Left lung (tissue), 10 donors: Measurements from ENCODE around the gene CSH1. TPM values are rescaled to one million over a fixed set of nuclear protein-coding genes. Genes with fewer than 3 reads are reported as not detected.

ENCODE experiments used
- ATAC-seq: fragments of 200-7000 bp; cut with Tn5 transposase; one replicate; pipeline ENCODE4 v1.9.1; 2020; ENCODE audit warnings: moderate library complexity
- DNase-seq, 4 donors: peaks; one replicate each; pipeline ENCODE4 v3.0.0-alpha.2; 2013 to 2020
- H3K27ac ChIP-seq, 2 donors: fragments of 200-600 bp; sonication (generic) in 1 of 2; one replicate each; pipeline versions ENCODE4 v1.5.0 to v1.8.0; 2020 to 2021
- H3K27me3 ChIP-seq, 2 donors: fragments of 200-600 bp; sonication (generic) in 1 of 2; one replicate each; pipeline versions ENCODE4 v1.5.0 to v1.8.0; 2020 to 2021
- H3K36me3 ChIP-seq, 2 donors: fragments of 200-600 bp; sonication (generic) in 1 of 2; one replicate each; pipeline versions ENCODE4 v1.5.0 to v1.8.0; 2020 to 2021
- H3K4me1 ChIP-seq, 2 donors: fragments of 200-600 bp; one replicate each; pipeline ENCODE4 v1.8.0; 2021
- H3K4me3 ChIP-seq, 2 donors: fragments of 200-600 bp; sonication (generic) in 1 of 2; one replicate each; pipeline versions ENCODE4 v1.5.0 to v1.8.0; 2020 to 2021; ENCODE audit warnings: mild to moderate bottlenecking in 1 of 2
- H3K9me3 ChIP-seq, 2 donors: fragments of 200-600 bp; sonication (generic) in 1 of 2; one replicate each; pipeline versions ENCODE4 v1.5.0 to v1.8.0; 2020 to 2021
- CTCF ChIP-seq, 2 donors: fragments of 200-600 bp; sonication (generic) in 1 of 2; IDR thresholded peaks; one replicate each; pipeline versions ENCODE4 v1.5.0 to v1.8.0; 2021; ENCODE audit warnings: antibody characterized with exemption in 2 of 2
- intact Hi-C, 2 donors: fragments of 100-400 bp; cut with DNase I; formaldehyde crosslinking; loops; one replicate each; pipeline versions ENCODE4 v1.11.2 to v1.14.2; 2022
- polyA plus RNA-seq, 6 donors: library from polyadenylated mRNA; unstranded; fragments of 120-200 nt; gene quantifications; one replicate each; pipeline ENCODE4 v1.2.1, GENCODE V29; 2013; ENCODE audit not compliant: insufficient read length in 6 of 6
- total RNA-seq, 2 donors: library from RNA; stranded (reverse); fragmentation: NEBNext Ultra II Directional; extraction: Animal tissue kit (Norgen Biotek cat#: 25700); gene quantifications; one replicate each; pipeline ENCODE4 v1.2.1, GENCODE V29; 2021
- donor health status: DM: no; HTN: yes; CAD: no.
- donor health status: DM: no; HTN: no; CAD: no.

Gene CSH1
- total and polyA plus RNA-seq, 8 donors, result 0.26 to 21.3 (median 0.46) TPM; not detected in 3

GRCh38 chr17:63932721-63933120 lies 36.3 kb upstream of the CSH1 start:
- no peaks in the 10 kb centered on the region for H3K27me3 ChIP-seq
- ATAC-seq (no peak), DNase-seq (no peak)
- H3K4me3 ChIP-seq, result no peak overlapping the region
- no peak for TF ChIP-seq CTCF (IDR thresholded peaks at IDR 0.05)
- H3K36me3 ChIP-seq, result no peaks in the 10 kb centered on the region
- H3K4me1 ChIP-seq, result peaks cover 0 to 19% of the 10 kb centered on the region in 2 donors
- no peaks in the 10 kb centered on the region for H3K9me3 ChIP-seq
- H3K27ac ChIP-seq, result no peak overlapping the region
- intact Hi-C loops, result no loop called here

- Histone ChIP-seq H3K27me3 (no peaks in the 10 kb centered on the region), H3K4me3 (peak within 1 kb of the TSS in 1 of 2 donors; percentile 13), H3K27ac (peak within 1 kb of the TSS in 1 of 2 donors; percentile 23), H3K36me3 (no peaks in the 10 kb centered on the region), H3K9me3 (no peaks in the 10 kb centered on the region), H3K4me1 (peaks cover 0 to 19% of the 10 kb centered on the region in 2 donors)
- DNase-seq, result peak in 1 of 4 donors; percentile 68
- intact Hi-C loops, result no loop called here
- ATAC-seq, result no peak
- TF ChIP-seq CTCF (IDR thresholded peaks at IDR 0.05), result no peak
Observed at GRCh38 chr17:63931981-63932561, 35.7 kb upstream of the CSH1 start, which contains the start of gene CD79B. Gene CD79B (minus strand): TSS chr17:63932331. CDS start chr17:63932261, 70 bp downstream.

- H3K4me1 ChIP-seq, result peaks cover 0 to 19% of the 10 kb centered on the region in 2 donors
- no peaks in the 10 kb centered on the region for H3K27me3 ChIP-seq
- ATAC-seq (peak; percentile 77), DNase-seq (peak in 3 of 4 donors; percentile 27 to 90 (median 72))
- H3K36me3 ChIP-seq, result no peaks in the 10 kb centered on the region
- TF ChIP-seq CTCF (IDR thresholded peaks at IDR 0.05), result no peak
- peak overlapping the region in 1 of 2 donors; percentile 13 for H3K4me3 ChIP-seq
- intact Hi-C loops, result no loop called here
- H3K27ac ChIP-seq, result peak overlapping the region in 1 of 2 donors; percentile 23
- no peaks in the 10 kb centered on the region for H3K9me3 ChIP-seq
Observed at GRCh38 chr17:63930951-63931575, 34.7 kb upstream of the CSH1 start.

GRCh38 chr17:63929860-63930766 lies 33.7 kb upstream of the CSH1 start:
- no peak overlapping the region for H3K4me3 ChIP-seq
- intact Hi-C loops, result loop anchor here in 1 of 2 donors (10.0 kb wide), 1 partner anchor 55 kb away; no protein-coding TSS in a partner anchor

More at GRCh38 chr17:63929860-63930766, 33.7 kb upstream of the CSH1 start:
- Histone ChIP-seq H3K9me3 (no peaks in the 10 kb centered on the region), H3K36me3 (no peaks in the 10 kb centered on the region), H3K27me3 (no peaks in the 10 kb centered on the region), H3K4me1 (peaks cover 0 to 19% of the 10 kb centered on the region in 2 donors), H3K27ac (no peak overlapping the region)
- ATAC-seq (peak; percentile 30), DNase-seq (peak in 1 of 4 donors; percentile 60)
- TF ChIP-seq CTCF (IDR thresholded peaks at IDR 0.05), result no peak
